ENCODE results near the gene GRK5. TPM values are rescaled to one million over a fixed set of nuclear protein-coding genes. Genes with fewer than 3 reads are reported as not detected.

Gene GRK5
- total RNA-seq, 2 donors from 2014 or later = 3.4 to 4.9 TPM

DNA sequence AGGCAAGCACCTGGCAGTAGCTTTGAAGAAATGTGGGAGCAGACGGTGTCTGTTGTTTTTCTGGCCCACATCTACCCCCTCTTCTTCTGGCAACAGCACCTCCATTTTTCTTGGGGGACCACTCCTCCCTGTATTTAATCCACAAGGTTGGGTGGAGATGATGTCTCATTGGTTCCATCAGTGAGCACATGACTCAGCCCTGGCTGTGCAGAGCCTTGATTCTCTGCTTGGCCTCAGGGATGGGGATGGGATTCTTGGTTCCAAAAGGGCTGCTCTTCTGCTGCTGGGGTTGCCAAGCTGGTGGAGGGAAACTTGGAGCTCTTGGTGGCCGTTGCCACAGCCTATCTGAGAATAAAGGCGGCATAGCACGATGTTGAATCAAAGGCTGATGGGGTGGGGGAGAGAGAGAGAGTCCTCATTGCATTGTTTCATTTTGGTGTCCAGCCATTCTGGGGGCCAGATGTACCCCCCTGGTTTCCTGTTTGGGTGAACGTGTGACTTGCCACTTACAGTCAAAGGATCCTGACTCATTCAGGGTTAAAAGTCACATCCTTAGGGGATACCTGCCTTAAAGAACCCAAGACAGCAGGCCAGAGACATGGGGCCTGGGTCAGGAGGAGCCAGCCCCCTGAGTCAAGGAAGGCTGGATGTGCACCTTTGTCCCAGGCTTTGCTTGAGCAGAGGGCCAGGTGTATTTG is 25.9 kb downstream of the GRK5 start:
- Histone ChIP-seq H3K4me1 (peaks cover 9% of the 10 kb centered on the region), H3K9me3 (no peaks in the 10 kb centered on the region), H3K4me3 (no peak overlapping the region), H3K27ac (no peak overlapping the region), H3K27me3 (no peaks in the 10 kb centered on the region), H3K36me3 (replicated peaks in 1 of 2; ENCODE audit: insufficient read depth in 1 of 2, low read depth in 2 of 2) (no peaks in the 10 kb centered on the region)
- TF ChIP-seq, protein P1, sequence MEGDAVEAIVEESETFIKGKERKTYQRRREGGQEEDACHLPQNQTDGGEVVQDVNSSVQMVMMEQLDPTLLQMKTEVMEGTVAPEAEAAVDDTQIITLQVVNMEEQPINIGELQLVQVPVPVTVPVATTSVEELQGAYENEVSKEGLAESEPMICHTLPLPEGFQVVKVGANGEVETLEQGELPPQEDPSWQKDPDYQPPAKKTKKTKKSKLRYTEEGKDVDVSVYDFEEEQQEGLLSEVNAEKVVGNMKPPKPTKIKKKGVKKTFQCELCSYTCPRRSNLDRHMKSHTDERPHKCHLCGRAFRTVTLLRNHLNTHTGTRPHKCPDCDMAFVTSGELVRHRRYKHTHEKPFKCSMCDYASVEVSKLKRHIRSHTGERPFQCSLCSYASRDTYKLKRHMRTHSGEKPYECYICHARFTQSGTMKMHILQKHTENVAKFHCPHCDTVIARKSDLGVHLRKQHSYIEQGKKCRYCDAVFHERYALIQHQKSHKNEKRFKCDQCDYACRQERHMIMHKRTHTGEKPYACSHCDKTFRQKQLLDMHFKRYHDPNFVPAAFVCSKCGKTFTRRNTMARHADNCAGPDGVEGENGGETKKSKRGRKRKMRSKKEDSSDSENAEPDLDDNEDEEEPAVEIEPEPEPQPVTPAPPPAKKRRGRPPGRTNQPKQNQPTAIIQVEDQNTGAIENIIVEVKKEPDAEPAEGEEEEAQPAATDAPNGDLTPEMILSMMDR (IDR thresholded peaks at IDR 0.05) = no peak
- ATAC-seq = no peak
- intact Hi-C loops (cut with DNase I) = no loop called here
- no peak for DNase-seq
- WGBS, 2 donors = 77 to 86% methylated on average over 5 of the region's 5 CpGs

DNA sequence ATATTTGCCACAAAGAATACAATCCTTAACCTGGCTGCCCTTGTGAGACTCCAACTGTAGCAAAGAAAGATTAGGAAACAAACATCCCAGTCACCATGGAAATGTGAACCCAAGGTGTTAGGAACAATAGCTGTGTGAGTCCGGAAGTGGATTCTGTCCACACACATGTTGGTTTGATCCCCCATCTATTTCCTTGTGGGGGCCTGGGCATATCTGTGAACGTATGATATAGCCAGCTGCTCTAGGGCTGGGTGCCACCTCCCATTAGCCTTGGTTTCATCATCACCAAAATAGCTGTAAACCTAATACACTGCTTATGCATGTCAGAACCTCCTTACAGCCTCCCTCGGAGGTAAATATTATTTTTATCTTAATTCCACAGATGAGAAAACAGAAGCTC is 26.4 kb downstream of the GRK5 start:
- no peak for TF ChIP-seq POLR2A (IDR thresholded peaks at IDR 0.05)
- TF ChIP-seq, protein P1 (IDR thresholded peaks at IDR 0.05) = no peak
- Histone ChIP-seq H3K4me3 (no peak overlapping the region), H3K36me3 (replicated peaks in 1 of 2; ENCODE audit: insufficient read depth in 1 of 2, low read depth in 2 of 2) (no peaks in the 10 kb centered on the region), H3K27ac (no peak overlapping the region), H3K27me3 (no peaks in the 10 kb centered on the region), H3K9me3 (no peaks in the 10 kb centered on the region), H3K4me1 (peaks cover 9% of the 10 kb centered on the region)
- 24 to 32% methylated on average over 3 of the region's 3 CpGs for WGBS, 2 donors
- peak; percentile 56 for ATAC-seq
- intact Hi-C loops (cut with DNase I) = no loop called here
- DNase-seq = no peak

DNA sequence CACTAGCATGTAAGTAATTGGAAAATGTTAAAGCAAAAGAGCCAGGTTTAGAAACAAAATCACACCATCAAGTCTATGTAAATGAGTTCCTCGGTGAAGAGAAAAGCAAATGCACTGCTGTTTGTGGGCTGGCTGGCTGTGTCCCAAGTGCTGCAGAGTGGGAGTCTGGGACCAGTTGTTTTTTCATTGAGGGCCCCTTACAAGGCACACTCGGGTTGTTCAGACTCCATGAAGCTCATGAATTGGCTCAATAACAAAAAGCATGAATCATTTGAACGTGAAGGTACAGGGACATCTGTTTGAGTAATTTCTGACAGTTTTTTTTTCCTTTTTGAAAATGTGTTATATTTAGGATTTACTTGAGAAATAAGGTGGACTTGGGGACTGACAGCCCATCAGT is 28.0 kb downstream of the GRK5 start:
- no peak for ATAC-seq

DNA sequence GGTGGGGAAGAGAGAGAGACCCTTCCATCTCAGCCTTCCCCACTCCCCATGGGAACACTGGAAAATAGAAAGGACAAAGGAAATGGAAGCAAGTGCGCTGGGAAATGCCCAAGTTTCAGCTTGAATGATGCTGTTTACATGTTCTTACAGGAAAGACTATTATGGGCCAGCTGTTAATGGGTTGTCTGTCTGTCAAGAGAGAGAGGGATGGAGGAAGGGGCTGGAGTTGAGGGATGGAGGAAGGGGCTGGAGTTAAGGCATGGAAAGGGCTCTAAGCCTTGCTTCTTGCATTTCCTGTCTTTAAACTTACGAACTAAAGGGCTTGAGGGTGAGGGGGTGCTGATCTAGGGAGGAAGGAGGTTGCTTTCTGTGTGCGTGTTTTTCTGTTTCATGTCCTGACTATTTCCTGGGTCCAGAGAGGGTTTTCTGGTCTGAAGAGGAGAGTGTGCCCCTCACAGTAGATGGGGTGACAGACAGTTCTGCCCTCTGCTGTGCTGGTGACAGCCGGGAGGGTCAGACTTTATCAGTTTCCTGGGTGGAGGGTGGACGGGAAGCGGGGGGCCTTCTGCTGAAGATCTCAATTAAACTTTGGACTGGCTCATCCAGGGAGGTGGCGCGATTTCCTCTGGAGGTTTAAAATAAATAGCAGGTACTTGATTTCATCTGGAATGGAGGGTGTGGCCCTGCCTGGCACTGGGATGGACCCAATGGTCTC is 30.5 kb downstream of the GRK5 start:
- H3K27me3 ChIP-seq = no peaks in the 10 kb centered on the region
- no peak overlapping the region for H3K4me3 ChIP-seq
- no peaks in the 10 kb centered on the region for H3K36me3 ChIP-seq (replicated peaks in 1 of 2; ENCODE audit: insufficient read depth in 1 of 2, low read depth in 2 of 2)
- intact Hi-C loops (cut with DNase I) = no loop called here
- 83 to 86% methylated on average over 8 of the region's 8 CpGs for WGBS, 2 donors
- H3K9me3 ChIP-seq = no peaks in the 10 kb centered on the region
- TF ChIP-seq POLR2A (IDR thresholded peaks at IDR 0.05) = no peak
- TF ChIP-seq, protein P1 (IDR thresholded peaks at IDR 0.05) = no peak
- peaks cover 9% of the 10 kb centered on the region for H3K4me1 ChIP-seq
- ATAC-seq = no peak
- no peak overlapping the region for H3K27ac ChIP-seq
- DNase-seq = no peak

More for the DNA sequence above, 28.0 kb downstream of the GRK5 start:
- H3K9me3 ChIP-seq = no peaks in the 10 kb centered on the region
- 48 to 54% methylated on average over 3 of the region's 3 CpGs for WGBS, 2 donors
- H3K27ac ChIP-seq = no peak overlapping the region
- TF ChIP-seq, protein P1 (IDR thresholded peaks at IDR 0.05) = no peak
- no peak for TF ChIP-seq POLR2A (IDR thresholded peaks at IDR 0.05)
- H3K27me3 ChIP-seq = no peaks in the 10 kb centered on the region
- H3K4me3 ChIP-seq = no peak overlapping the region
- peaks cover 9% of the 10 kb centered on the region for H3K4me1 ChIP-seq
- intact Hi-C loops (cut with DNase I) = no loop called here
- no peaks in the 10 kb centered on the region for H3K36me3 ChIP-seq (replicated peaks in 1 of 2; ENCODE audit: insufficient read depth in 1 of 2, low read depth in 2 of 2)
- DNase-seq = no peak
